BE2C (cell line): ENCODE results near the gene ZNRF3.

ENCODE experiments used
- DNase-seq: peaks from one replicate; pipeline ENCODE4 v3.0.0-alpha.2; 2020
- H3K27me3 ChIP-seq: fragments of 250-450 bp; sonication (Bioruptor Pico); 2 replicates; pipeline ENCODE4 v1.5.1; 2020; ENCODE audit warnings: mild to moderate bottlenecking
- H3K36me3 ChIP-seq: fragments of 250-450 bp; sonication (Bioruptor Pico); 2 replicates; pipeline ENCODE4 v1.5.1; 2020; ENCODE audit warnings: mild to moderate bottlenecking
- H3K4me1 ChIP-seq: fragments of 250-450 bp; sonication (Bioruptor Pico); 2 replicates; pipeline ENCODE4 v1.5.1; 2020
- H3K4me3 ChIP-seq: 2 replicates; pipeline ENCODE4 v1.5.1; 2011; ENCODE audit warnings: low read depth, low read length
- H3K9me3 ChIP-seq: fragments of 250-450 bp; sonication (Bioruptor Pico); 2 replicates; pipeline ENCODE4 v1.5.1; 2020
- CTCF ChIP-seq: IDR thresholded peaks from 2 replicates; pipeline ENCODE4 v1.5.1; 2012; ENCODE audit warnings: mild to moderate bottlenecking, low read depth, low read length

The ZNRF3 gene

DNA sequence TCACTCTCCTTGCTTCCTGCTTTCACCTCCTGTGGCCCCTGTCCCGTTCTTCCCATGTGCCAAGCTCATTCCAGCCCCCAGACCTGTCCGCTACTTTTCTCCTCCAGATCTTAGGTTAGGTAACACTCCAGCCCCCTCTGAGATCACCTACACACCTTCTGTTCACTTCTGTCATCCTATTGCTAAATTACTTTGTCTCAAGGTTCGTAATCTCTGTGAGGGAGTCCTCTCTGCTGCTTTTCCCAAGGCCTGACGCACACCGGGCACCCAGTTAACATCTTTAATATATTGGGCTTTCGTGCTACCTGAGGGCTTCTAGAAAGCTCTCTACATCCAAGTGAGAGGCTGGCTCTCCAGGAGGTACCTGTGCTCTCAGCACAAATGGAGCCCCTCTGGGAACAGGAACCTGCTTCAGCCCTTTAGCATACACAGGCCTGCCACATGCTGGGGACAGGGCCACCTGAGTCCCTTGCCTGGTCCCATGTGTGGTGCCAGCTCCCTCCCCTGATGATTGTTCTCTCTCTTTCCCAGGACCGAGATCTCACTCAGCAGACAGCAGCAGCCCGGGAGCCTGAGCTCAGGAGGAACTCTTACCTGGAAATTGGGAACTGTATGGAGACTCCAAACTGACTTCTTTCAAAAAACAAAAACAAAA, 169.8 kb downstream of the ZNRF3 start:
- Histone ChIP-seq H3K27me3 (no peaks in the 10 kb centered on the region), H3K36me3 (peaks cover 16% of the 10 kb centered on the region), H3K4me1 (no peaks in the 10 kb centered on the region), H3K9me3 (no peaks in the 10 kb centered on the region), H3K4me3 (no peak overlapping the region)
- DNase-seq, result no peak
- TF ChIP-seq CTCF, result no peak

DNA sequence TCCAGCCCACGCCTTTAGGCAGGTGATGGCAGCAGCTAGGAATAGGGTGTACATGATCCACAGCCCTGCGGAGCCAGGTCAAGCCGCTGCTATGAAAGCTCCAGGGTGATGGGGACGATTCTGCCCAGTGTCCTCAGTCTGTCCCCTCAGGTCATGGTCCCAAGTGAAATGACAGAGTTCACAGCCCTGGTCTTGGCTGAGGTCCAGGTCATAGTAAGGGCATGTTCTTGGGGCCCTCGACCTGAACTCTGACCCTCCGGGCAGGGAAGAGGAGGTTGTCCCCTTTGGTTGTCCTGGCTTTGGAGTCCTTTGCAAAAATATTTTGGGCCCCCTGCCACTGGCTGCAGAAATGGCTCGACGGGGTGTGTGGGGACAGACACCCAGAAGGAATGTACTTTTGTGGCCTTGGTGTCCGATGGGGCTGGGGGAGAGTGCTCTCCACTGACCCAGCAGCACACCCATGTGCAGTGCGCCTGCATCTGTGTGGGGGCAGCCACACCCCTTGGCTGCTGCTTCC, 170.9 kb downstream of the ZNRF3 start:
- Histone ChIP-seq H3K4me3 (no peak overlapping the region), H3K4me1 (no peaks in the 10 kb centered on the region), H3K36me3 (peaks cover 13% of the 10 kb centered on the region), H3K9me3 (no peaks in the 10 kb centered on the region), H3K27me3 (no peaks in the 10 kb centered on the region)
- no peak for TF ChIP-seq CTCF
- no peak for DNase-seq

- Histone ChIP-seq H3K4me1 (no peaks in the 10 kb centered on the region), H3K27me3 (no peaks in the 10 kb centered on the region), H3K36me3 (peaks cover 5% of the 10 kb centered on the region; the same call in 1 of the 2 replicates), H3K9me3 (no peaks in the 10 kb centered on the region), H3K4me3 (no peak overlapping the region)
- TF ChIP-seq CTCF, result no peak
- DNase-seq, result no peak
Observed at GRCh38 chr22:29055192-29055830, 171.9 kb downstream of the ZNRF3 start.

GRCh38 chr22:29056472-29056871, 173.1 kb downstream of the ZNRF3 start:
- no peak for TF ChIP-seq CTCF
- no peaks in the 10 kb centered on the region for H3K4me1 ChIP-seq
- no peak overlapping the region for H3K4me3 ChIP-seq
- H3K9me3 ChIP-seq, result no peaks in the 10 kb centered on the region
- no peak for DNase-seq
- no peaks in the 10 kb centered on the region for H3K36me3 ChIP-seq
- H3K27me3 ChIP-seq, result no peaks in the 10 kb centered on the region

- no peaks in the 10 kb centered on the region for H3K36me3 ChIP-seq
- no peaks in the 10 kb centered on the region for H3K9me3 ChIP-seq
- H3K4me1 ChIP-seq, result no peaks in the 10 kb centered on the region
- TF ChIP-seq CTCF, result no peak
- no peak for DNase-seq
- no peaks in the 10 kb centered on the region for H3K27me3 ChIP-seq
- no peak overlapping the region for H3K4me3 ChIP-seq
Observed at GRCh38 chr22:29060251-29060869, 177.0 kb downstream of the ZNRF3 start.

DNA sequence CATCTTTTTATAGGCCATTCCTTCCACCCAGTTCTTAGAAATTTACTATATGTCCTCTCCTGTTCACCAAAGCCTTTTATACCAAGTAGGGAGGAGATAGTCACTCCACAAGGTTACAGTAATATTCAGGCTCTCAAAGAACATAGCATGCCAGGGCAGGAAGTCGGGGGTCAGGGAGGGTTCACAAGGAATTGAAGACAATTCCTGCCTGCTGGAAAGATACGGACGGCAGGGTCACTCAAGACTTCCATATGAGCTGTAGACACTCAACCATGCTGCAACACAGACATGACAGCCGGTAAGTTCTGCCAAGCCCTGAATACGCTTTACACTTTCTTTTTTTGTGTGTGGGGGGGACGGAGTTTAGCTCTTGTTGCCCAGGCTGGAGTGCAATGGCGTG, 177.6 kb downstream of the ZNRF3 start:
- no peaks in the 10 kb centered on the region for H3K36me3 ChIP-seq
- TF ChIP-seq CTCF, result no peak
- H3K9me3 ChIP-seq, result no peaks in the 10 kb centered on the region
- no peak for DNase-seq
- H3K4me1 ChIP-seq, result no peaks in the 10 kb centered on the region
- no peak overlapping the region for H3K4me3 ChIP-seq
- H3K27me3 ChIP-seq, result no peaks in the 10 kb centered on the region
